Activated CD4-positive, CD25-positive, alpha-beta regulatory T cell treated with anti-CD3 and anti-CD28 coated beads, Interleukin-2, amount 50 U/mL, for 16 hours (primary cell): ENCODE data around the gene AGBL1.

ENCODE experiments used
- DNase-seq: peaks from one replicate; pipeline ENCODE4 v3.0.0-alpha.2; 2020; ENCODE audit warnings: low read depth, low spot score

Gene AGBL1

DNA sequence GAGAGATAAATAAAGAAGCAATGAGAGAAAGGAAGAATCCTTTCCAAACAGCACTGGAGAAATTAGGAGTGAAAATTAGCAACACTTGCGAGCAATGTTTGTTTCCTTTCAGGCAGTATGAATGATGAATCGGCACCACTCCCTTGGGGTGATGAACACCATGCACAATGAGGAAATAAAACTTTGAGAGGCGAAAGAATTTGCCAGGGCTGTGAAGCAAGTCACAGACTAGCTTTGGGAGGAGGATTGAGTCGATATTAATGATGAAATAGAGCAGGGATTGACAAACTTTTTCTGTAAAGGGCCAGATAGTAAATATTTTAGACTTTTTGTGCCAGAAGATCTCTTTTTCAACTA lies 237.7 kb downstream of the AGBL1 start:
- no peak for DNase-seq

- no peak for DNase-seq
Observed at GRCh38 chr15:86322629-86323028, 243.0 kb downstream of the AGBL1 start.

GRCh38 chr15:86327230-86327865 lies 247.7 kb downstream of the AGBL1 start:
- DNase-seq = no peak

- no peak for DNase-seq
Observed at GRCh38 chr15:86328658-86329057, 249.0 kb downstream of the AGBL1 start.

GRCh38 chr15:86329311-86330013 lies 249.8 kb downstream of the AGBL1 start:
- DNase-seq = no peak

- no peak for DNase-seq
Observed at GRCh38 chr15:86333819-86334218, 254.1 kb downstream of the AGBL1 start.

- DNase-seq = no peak
Observed at GRCh38 chr15:86336051-86336788, 256.5 kb downstream of the AGBL1 start.

DNA sequence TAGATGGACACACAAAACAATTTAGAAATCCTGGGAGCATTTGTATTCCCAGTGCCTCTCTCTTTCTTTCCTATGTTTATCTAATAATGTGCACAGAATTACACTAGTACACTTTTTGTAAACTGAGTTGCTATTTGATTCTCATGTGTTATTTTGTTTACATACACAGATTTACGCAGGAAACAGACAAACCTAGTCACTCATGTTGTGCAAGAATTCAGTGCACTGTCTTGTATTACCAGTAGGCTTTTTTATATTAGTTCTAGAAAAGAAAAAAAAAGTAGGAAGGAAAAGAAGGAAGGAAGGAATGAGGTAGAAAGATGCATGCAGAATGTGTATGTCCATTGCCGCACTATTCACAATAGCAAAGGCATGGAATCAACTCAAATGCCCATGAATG lies 257.4 kb downstream of the AGBL1 start:
- DNase-seq = no peak

DNA sequence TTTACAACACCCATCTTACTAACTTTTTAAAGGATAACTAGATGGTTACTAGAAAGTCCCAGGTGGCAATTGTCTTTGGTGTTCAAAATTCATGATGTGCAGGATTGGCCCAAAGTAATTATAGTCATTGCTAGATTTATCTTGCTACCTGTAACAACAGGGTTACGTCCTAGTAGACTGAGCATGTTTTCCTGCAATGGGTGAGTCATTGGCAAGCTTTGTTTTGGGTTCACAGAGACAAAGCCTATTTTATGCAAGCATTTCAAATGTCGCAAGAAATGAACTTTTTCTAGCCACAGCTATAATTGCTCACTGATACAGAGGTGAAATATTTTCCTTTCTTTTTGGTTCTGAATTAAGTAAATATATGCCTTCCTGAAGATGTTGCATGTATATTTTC lies 267.6 kb downstream of the AGBL1 start:
- no peak for DNase-seq

DNA sequence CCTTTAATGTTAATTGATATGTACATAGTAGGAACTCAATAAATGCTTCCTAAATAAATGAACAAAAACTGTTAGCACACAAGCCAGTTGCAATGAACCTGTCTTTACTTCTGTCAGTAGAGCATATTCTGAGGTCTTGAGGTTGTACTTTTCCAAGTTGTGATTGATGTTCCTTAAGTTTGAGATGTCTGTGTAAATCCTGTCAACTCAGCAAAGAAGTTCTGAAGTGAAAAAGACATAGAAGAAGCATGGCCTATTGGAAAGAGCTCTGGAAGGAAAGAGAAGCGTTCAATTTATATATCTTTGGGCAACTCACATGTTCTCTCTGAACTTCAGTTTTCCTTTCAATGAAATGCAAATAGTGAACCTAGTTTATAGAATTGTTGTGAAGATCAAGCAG lies 269.9 kb downstream of the AGBL1 start:
- no peak for DNase-seq

GRCh38 chr15:86353213-86353612 lies 273.5 kb downstream of the AGBL1 start:
- DNase-seq = no peak

DNA sequence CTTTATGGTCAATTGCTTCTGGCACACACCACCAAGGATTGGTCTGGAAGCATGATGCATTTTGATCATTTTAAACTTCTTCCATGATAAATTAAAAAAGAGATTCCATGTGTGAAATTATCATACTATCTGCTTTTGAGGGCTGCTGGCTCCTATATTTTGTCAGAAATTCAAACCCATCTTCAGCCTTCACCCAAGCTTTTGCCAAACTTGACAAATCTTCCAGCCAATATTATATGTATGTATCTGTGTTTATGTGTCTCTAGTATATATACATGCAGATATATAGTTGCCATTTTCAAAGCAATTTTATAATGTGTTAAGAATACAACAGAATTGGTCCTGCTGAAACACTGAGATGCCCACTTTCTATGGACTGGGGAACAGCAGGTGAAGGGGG lies 275.7 kb downstream of the AGBL1 start:
- no peak for DNase-seq

GRCh38 chr15:86355801-86356200 lies 276.1 kb downstream of the AGBL1 start:
- no peak for DNase-seq

DNA sequence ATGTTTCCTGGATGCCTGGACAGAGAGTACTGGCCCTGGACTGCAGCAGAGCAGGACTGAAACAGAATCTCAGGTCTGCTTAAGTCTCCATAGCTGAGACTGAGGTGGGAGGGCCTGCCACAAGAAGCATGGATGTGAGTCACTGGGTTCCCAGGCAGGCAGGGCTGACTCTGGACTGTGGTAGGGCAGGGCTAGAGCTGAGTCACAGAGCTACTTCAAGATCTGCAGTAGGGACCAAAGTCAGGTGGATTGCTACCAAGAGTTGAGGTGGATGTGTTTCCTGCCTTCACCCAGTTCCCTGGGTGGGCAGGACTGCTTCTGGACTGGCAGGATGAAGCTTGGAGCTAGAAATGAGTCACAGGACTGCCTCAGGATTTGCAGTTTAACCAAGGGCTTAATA lies 282.9 kb downstream of the AGBL1 start:
- no peak for DNase-seq

DNA sequence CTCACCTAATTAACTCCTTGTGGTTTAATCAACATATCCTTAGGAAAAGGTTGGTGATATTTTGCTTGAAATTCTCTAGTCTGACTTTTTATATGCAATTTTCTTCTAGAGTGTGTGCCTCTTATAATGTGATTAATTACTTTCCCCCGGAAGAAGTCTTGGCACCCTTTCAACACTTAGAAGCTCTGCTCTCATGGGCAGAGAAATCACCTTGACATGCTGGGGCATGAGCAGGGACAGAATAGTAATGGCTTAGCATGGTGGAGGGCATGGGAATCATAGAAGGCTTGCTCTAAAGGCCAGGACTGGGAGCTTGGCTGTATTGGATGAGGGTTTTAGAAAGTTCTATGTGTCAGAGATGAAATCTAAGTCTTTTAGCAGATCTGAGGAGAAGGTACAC lies 293.5 kb downstream of the AGBL1 start:
- DNase-seq = no peak

GRCh38 chr15:86375733-86376280 lies 296.1 kb downstream of the AGBL1 start:
- no peak for DNase-seq

DNA sequence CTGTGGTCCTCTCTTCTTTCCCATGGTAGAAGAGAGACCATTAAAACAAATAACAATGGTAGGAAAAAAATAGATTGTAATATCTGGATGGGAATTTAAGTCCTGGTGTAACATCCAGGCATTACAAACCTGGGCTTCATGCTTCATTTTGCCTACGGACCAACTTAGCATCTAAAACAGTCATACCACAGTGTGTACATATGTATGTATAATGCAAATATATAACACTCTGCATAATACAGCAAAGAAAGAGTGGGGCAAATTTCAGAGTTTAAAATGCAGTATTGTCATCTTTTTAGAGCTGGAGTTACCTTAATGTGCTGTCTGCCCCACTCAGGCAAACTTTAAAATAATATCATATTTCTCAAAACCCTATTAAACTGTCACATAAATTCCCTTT lies 298.2 kb downstream of the AGBL1 start:
- DNase-seq = no peak

DNA sequence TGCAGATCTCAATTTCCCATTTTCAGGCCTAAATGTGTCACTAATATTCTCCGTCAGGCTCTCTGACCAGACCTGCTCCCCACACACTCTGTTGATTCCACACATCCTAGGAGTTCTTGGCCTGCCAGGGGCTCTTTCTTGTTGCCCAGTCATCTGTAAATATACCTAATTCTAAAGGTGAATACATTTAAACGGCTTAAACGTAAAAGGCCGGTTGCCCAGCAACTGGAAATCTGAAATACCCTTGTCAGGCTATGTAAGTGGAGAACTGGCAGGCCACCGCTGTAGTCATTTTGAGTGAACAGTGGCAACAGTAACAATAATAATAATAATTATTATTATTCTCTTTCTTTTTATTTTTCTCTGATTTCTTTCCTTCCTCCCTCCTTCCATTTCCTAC lies 302.7 kb downstream of the AGBL1 start:
- DNase-seq = no peak

DNA sequence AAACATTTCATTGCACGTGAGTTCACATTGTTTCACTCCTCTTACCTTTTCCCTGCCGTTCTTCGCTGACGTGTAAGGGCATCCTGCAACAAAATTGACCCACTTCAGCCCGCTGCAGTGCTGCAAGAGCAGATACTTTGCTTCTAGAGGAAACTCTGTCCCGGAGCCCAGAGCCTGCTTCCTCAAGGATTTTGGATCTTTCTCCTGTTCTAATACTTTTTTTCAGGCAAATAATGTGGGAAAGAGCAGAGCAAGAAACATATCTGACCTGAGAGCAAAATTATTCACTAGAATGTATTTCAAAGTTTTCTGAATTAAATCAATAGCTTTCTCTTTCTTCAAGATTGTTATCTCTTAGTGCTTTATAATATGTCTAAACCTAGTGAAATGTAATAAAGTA lies 303.9 kb downstream of the AGBL1 start:
- DNase-seq = no peak

GRCh38 chr15:86384186-86384585 lies 304.5 kb downstream of the AGBL1 start:
- no peak for DNase-seq

GRCh38 chr15:86392296-86392695 lies 312.6 kb downstream of the AGBL1 start:
- no peak for DNase-seq

GRCh38 chr15:86392874-86393273 lies 313.2 kb downstream of the AGBL1 start:
- DNase-seq = no peak

DNA sequence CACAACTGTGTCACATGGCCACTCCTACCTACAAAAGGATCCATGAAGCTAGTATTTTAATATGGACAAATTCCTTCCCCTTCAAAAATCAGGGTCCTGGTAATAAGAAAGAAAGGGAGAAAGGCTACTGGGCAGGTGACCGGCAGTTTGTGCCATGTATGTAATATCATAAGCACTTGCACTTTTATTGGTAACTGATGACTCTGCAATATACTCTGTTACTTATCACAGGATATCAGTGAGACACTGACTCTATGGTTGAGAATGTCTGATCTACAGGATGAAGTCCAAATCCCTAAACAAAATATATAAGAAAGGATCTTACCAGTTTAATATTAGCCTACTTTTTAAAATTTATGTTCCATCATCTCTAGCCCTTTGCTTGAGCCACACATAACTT lies 315.2 kb downstream of the AGBL1 start:
- DNase-seq = no peak
